ENCODE measurements around the gene CHN2.

CHN2 gene

GRCh38 chr7:29265208-29265923 is 70.8 kb downstream of the CHN2 start:
- H3K36me3 Mint-ChIP-seq (ENCODE audit: low read depth), result peaks cover 5% of the 10 kb centered on the region
- H3K27ac Mint-ChIP-seq, result peak overlapping the region; percentile 32
- H3K4me1 Mint-ChIP-seq (ENCODE audit: low read depth), result peaks cover 12% of the 10 kb centered on the region
- peaks cover 16% of the 10 kb centered on the region for H3K9me3 Mint-ChIP-seq
- peak overlapping the region; percentile 5 for H3K4me3 Mint-ChIP-seq
- peaks cover 12% of the 10 kb centered on the region for H3K27me3 Mint-ChIP-seq (ENCODE audit: low read depth)
- no peak for DNase-seq (ENCODE audit: low spot score)

GRCh38 chr7:29269935-29270334 is 75.4 kb downstream of the CHN2 start:
- Mint-ChIP-seq H3K9me3 (peaks cover 10% of the 10 kb centered on the region), H3K27me3 (ENCODE audit: low read depth) (peaks cover 23% of the 10 kb centered on the region), H3K27ac (no peak overlapping the region), H3K36me3 (ENCODE audit: low read depth) (peaks cover 5% of the 10 kb centered on the region), H3K4me3 (no peak overlapping the region), H3K4me1 (ENCODE audit: low read depth) (peaks cover 39% of the 10 kb centered on the region)
- no peak for DNase-seq (ENCODE audit: low spot score)

GRCh38 chr7:29270594-29271318 is 76.2 kb downstream of the CHN2 start:
- Mint-ChIP-seq H3K4me1 (ENCODE audit: low read depth) (peaks cover 34% of the 10 kb centered on the region), H3K9me3 (peaks cover 1% of the 10 kb centered on the region), H3K27ac (no peak overlapping the region), H3K36me3 (ENCODE audit: low read depth) (peaks cover 1% of the 10 kb centered on the region), H3K27me3 (ENCODE audit: low read depth) (peaks cover 22% of the 10 kb centered on the region), H3K4me3 (peak overlapping the region; percentile 32)
- DNase-seq (ENCODE audit: low spot score), result peak; percentile 23

- no peak for DNase-seq (ENCODE audit: low spot score)
- H3K27me3 Mint-ChIP-seq (ENCODE audit: low read depth), result peaks cover 24% of the 10 kb centered on the region
- H3K36me3 Mint-ChIP-seq (ENCODE audit: low read depth), result peaks cover 1% of the 10 kb centered on the region
- H3K4me3 Mint-ChIP-seq, result peak overlapping the region; percentile 32
- H3K27ac Mint-ChIP-seq, result no peak overlapping the region
- peaks cover 34% of the 10 kb centered on the region for H3K4me1 Mint-ChIP-seq (ENCODE audit: low read depth)
- H3K9me3 Mint-ChIP-seq, result no peaks in the 10 kb centered on the region
Measured at GRCh38 chr7:29271319-29271658, 76.7 kb downstream of the CHN2 start.

GRCh38 chr7:29272057-29272456 is 77.5 kb downstream of the CHN2 start:
- H3K36me3 Mint-ChIP-seq (ENCODE audit: low read depth), result peaks cover 1% of the 10 kb centered on the region
- H3K4me3 Mint-ChIP-seq, result no peak overlapping the region
- no peak overlapping the region for H3K27ac Mint-ChIP-seq
- H3K27me3 Mint-ChIP-seq (ENCODE audit: low read depth), result peaks cover 24% of the 10 kb centered on the region
- DNase-seq (ENCODE audit: low spot score), result no peak
- no peaks in the 10 kb centered on the region for H3K9me3 Mint-ChIP-seq
- peaks cover 37% of the 10 kb centered on the region for H3K4me1 Mint-ChIP-seq (ENCODE audit: low read depth)

- Mint-ChIP-seq H3K27ac (no peak overlapping the region), H3K27me3 (ENCODE audit: low read depth) (peaks cover 20% of the 10 kb centered on the region), H3K4me1 (ENCODE audit: low read depth) (peaks cover 48% of the 10 kb centered on the region), H3K4me3 (no peak overlapping the region), H3K36me3 (ENCODE audit: low read depth) (no peaks in the 10 kb centered on the region), H3K9me3 (no peaks in the 10 kb centered on the region)
- no peak for DNase-seq (ENCODE audit: low spot score)
Measured at GRCh38 chr7:29274146-29275017, 79.8 kb downstream of the CHN2 start.

- Mint-ChIP-seq H3K4me3 (no peak overlapping the region), H3K9me3 (no peaks in the 10 kb centered on the region), H3K27me3 (ENCODE audit: low read depth) (peaks cover 23% of the 10 kb centered on the region), H3K36me3 (ENCODE audit: low read depth) (no peaks in the 10 kb centered on the region), H3K4me1 (ENCODE audit: low read depth) (peaks cover 51% of the 10 kb centered on the region), H3K27ac (no peak overlapping the region)
- no peak for DNase-seq (ENCODE audit: low spot score)
Measured at GRCh38 chr7:29275018-29275318, 80.4 kb downstream of the CHN2 start.

GRCh38 chr7:29275493-29275892 is 80.9 kb downstream of the CHN2 start:
- no peak overlapping the region for H3K4me3 Mint-ChIP-seq
- H3K4me1 Mint-ChIP-seq (ENCODE audit: low read depth), result peaks cover 50% of the 10 kb centered on the region

GRCh38 chr7:29276199-29276598 is 81.6 kb downstream of the CHN2 start:
- DNase-seq (ENCODE audit: low spot score), result no peak
- no peak overlapping the region for H3K4me3 Mint-ChIP-seq
- no peaks in the 10 kb centered on the region for H3K36me3 Mint-ChIP-seq (ENCODE audit: low read depth)
- H3K4me1 Mint-ChIP-seq (ENCODE audit: low read depth), result peaks cover 43% of the 10 kb centered on the region
- peaks cover 25% of the 10 kb centered on the region for H3K27me3 Mint-ChIP-seq (ENCODE audit: low read depth)
- no peak overlapping the region for H3K27ac Mint-ChIP-seq
- H3K9me3 Mint-ChIP-seq, result no peaks in the 10 kb centered on the region

More at GRCh38 chr7:29275493-29275892, 80.9 kb downstream of the CHN2 start:
- no peak for DNase-seq (ENCODE audit: low spot score)
- no peak overlapping the region for H3K27ac Mint-ChIP-seq
- no peaks in the 10 kb centered on the region for H3K36me3 Mint-ChIP-seq (ENCODE audit: low read depth)
- no peaks in the 10 kb centered on the region for H3K9me3 Mint-ChIP-seq
- H3K27me3 Mint-ChIP-seq (ENCODE audit: low read depth), result peaks cover 22% of the 10 kb centered on the region

GRCh38 chr7:29276806-29277205 is 82.2 kb downstream of the CHN2 start:
- no peak overlapping the region for H3K27ac Mint-ChIP-seq
- H3K4me1 Mint-ChIP-seq (ENCODE audit: low read depth), result peaks cover 37% of the 10 kb centered on the region
- H3K9me3 Mint-ChIP-seq, result no peaks in the 10 kb centered on the region
- H3K36me3 Mint-ChIP-seq (ENCODE audit: low read depth), result no peaks in the 10 kb centered on the region
- H3K27me3 Mint-ChIP-seq (ENCODE audit: low read depth), result peaks cover 32% of the 10 kb centered on the region
- H3K4me3 Mint-ChIP-seq, result no peak overlapping the region
- DNase-seq (ENCODE audit: low spot score), result no peak

GRCh38 chr7:29277436-29278215 is 83.1 kb downstream of the CHN2 start:
- DNase-seq (ENCODE audit: low spot score), result peak; percentile 58
- no peaks in the 10 kb centered on the region for H3K9me3 Mint-ChIP-seq
- peaks cover 33% of the 10 kb centered on the region for H3K4me1 Mint-ChIP-seq (ENCODE audit: low read depth)
- peak overlapping the region; percentile 60 for H3K27ac Mint-ChIP-seq
- H3K4me3 Mint-ChIP-seq, result no peak overlapping the region
- peaks cover 34% of the 10 kb centered on the region for H3K27me3 Mint-ChIP-seq (ENCODE audit: low read depth)
- no peaks in the 10 kb centered on the region for H3K36me3 Mint-ChIP-seq (ENCODE audit: low read depth)

- Mint-ChIP-seq H3K4me1 (ENCODE audit: low read depth) (peaks cover 30% of the 10 kb centered on the region), H3K9me3 (no peaks in the 10 kb centered on the region), H3K27me3 (ENCODE audit: low read depth) (peaks cover 36% of the 10 kb centered on the region), H3K36me3 (ENCODE audit: low read depth) (no peaks in the 10 kb centered on the region), H3K4me3 (no peak overlapping the region), H3K27ac (no peak overlapping the region)
- no peak for DNase-seq (ENCODE audit: low spot score)
Measured at GRCh38 chr7:29278337-29279069, 83.9 kb downstream of the CHN2 start.

All from T-helper 2 cell treated with Interferon-gamma antibody and Interleukin-4, amounts not matched to agents 5 μg/mL and 100 μg/mL, for 36 hours (primary cell).